ENCODE data around the gene SVOPL. TPM values are rescaled to one million over a fixed set of nuclear protein-coding genes. Genes with fewer than 3 reads are reported as not detected.

Gene SVOPL
- total RNA-seq, 1 experiment from 2014 or later, result 1.1 TPM

DNA sequence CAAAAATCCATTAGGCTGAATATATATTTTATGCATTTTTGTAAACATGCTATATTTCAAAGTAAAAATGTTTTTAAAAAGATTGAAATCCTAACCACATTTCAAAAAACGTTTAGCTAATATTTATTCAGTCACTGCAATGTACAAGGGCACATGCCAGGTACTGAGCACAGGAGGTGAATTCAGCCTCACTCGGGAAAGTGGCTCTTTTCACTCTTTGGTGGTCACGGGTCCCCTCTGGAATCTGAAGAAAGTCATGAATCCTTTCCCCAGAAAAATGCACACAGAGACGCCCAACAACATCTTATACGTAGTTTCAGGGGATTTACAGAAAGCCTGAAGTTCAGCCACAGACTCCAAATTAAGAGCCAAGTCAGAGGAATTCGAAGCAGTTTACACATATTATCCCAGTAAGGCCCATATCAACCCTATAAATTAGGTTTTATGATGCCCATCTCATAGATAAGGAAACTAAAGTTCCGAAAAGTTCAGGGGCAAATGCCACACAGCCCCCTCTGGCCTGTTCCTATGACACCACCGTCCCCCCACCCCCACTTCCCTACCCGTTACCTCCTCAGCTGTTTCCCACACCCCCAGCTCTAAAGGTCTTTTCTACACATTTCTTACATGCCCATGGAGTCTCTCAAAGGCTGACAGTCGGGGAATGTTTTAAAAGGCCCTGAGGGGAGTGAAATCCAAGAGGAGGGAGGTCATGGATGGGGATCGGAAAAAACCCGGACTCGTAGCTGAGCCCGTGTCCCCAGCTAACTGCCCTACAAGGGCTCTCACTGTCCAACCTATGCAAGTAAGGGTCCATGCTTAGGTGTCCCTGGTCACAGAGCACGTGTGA lies 9.6 kb upstream of the SVOPL start:
- H3K4me1 Mint-ChIP-seq, result no peaks in the 10 kb centered on the region
- H4K8ac ChIP-seq (replicated peaks; ENCODE audit: insufficient read length, low read depth, low read length), result no peak overlapping the region

More for the DNA sequence above, 9.6 kb upstream of the SVOPL start:
- Histone ChIP-seq H2BK12ac (ENCODE audit: insufficient read length, low read depth, low read length) (no peak overlapping the region), H3K56ac (ENCODE audit: insufficient read length, low read depth, low read length) (no peak overlapping the region), H4K20me1 (ENCODE audit: control insufficient read depth, insufficient read depth, insufficient read length) (no peaks in the 10 kb centered on the region), H2BK20ac (ENCODE audit: low read depth, low read length, poor library complexity, severe bottlenecking) (no peak overlapping the region), H3K9ac (ENCODE audit: extremely low read depth, insufficient read length, low read length) (no peak overlapping the region), H3K4me2 (ENCODE audit: insufficient read depth, insufficient read length, low read length) (no peak overlapping the region), H3K27me3 (ENCODE audit: insufficient read depth, low read length) (no peaks in the 10 kb centered on the region), H3K9me3 (ENCODE audit: control insufficient read depth, low read depth, low read length) (no peaks in the 10 kb centered on the region), H4K91ac (ENCODE audit: insufficient read length, low read depth, low read length) (no peak overlapping the region), H3K79me1 (ENCODE audit: insufficient read depth, low read depth, low read length, poor library complexity, severe bottlenecking) (no peaks in the 10 kb centered on the region), H2AK5ac (ENCODE audit: insufficient read length, low read length) (no peak overlapping the region), H3K27ac (ENCODE audit: insufficient read length, low read depth, low read length) (no peak overlapping the region), H2BK15ac (ENCODE audit: low read depth, low read length) (no peak overlapping the region), H3T11ph (ENCODE audit: low read length) (no peak overlapping the region), H2AFZ (ENCODE audit: low read length) (no peak overlapping the region), H2BK5ac (ENCODE audit: insufficient read length, low read length) (no peak overlapping the region), H4K5ac (ENCODE audit: insufficient read length, low read depth, low read length) (no peak overlapping the region), H3K4me1 (ENCODE audit: insufficient read depth, low read length) (no peaks in the 10 kb centered on the region; the same call in 1 of the 2 replicates), H3K4ac (ENCODE audit: low read depth, low read length) (no peak overlapping the region), H3K23me2 (ENCODE audit: insufficient read length, low read depth, low read length, poor library complexity, severe bottlenecking) (no peaks in the 10 kb centered on the region), H3K18ac (ENCODE audit: insufficient read length, low read depth, low read length) (no peak overlapping the region), H3K23ac (ENCODE audit: insufficient read length, low read depth, low read length) (no peak overlapping the region), H3K14ac (ENCODE audit: insufficient read depth, low read length) (no peak overlapping the region), H2BK120ac (ENCODE audit: low read depth, low read length, poor library complexity, severe bottlenecking) (no peak overlapping the region), H3K79me2 (ENCODE audit: insufficient read depth, low read length) (no peaks in the 10 kb centered on the region)
- WGBS (ENCODE audit: extremely low coverage, insufficient read length, low lambda C conversion rate), result no CpG with 5 or more reads among the region's 15 CpGs
- no peaks in the 10 kb centered on the region for H3K36me3 Mint-ChIP-seq (ENCODE audit: insufficient read depth in 1 of 3, low read depth in 3 of 3)
- H3K27me3 Mint-ChIP-seq (ENCODE audit: low read depth), result no peaks in the 10 kb centered on the region
- H3K4me3 Mint-ChIP-seq, result no peak overlapping the region; a peak in 1 of 5 replicates
- no peak overlapping the region; a peak in 1 of 7 replicates for H3K27ac Mint-ChIP-seq
- H3K9me3 Mint-ChIP-seq, result no peaks in the 10 kb centered on the region
- TF ChIP-seq, protein P1, sequence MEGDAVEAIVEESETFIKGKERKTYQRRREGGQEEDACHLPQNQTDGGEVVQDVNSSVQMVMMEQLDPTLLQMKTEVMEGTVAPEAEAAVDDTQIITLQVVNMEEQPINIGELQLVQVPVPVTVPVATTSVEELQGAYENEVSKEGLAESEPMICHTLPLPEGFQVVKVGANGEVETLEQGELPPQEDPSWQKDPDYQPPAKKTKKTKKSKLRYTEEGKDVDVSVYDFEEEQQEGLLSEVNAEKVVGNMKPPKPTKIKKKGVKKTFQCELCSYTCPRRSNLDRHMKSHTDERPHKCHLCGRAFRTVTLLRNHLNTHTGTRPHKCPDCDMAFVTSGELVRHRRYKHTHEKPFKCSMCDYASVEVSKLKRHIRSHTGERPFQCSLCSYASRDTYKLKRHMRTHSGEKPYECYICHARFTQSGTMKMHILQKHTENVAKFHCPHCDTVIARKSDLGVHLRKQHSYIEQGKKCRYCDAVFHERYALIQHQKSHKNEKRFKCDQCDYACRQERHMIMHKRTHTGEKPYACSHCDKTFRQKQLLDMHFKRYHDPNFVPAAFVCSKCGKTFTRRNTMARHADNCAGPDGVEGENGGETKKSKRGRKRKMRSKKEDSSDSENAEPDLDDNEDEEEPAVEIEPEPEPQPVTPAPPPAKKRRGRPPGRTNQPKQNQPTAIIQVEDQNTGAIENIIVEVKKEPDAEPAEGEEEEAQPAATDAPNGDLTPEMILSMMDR (conservative IDR thresholded peaks at IDR 0.05), result no peak
- no peak for DNase-seq
